ENCODE measurements around the gene PRCD.
"Not testable (repeated sequence)": the region's sequence is repeated elsewhere in the genome, so short reads cannot be mapped to it uniquely, and the experiment has no call there.

The PRCD gene

DNA sequence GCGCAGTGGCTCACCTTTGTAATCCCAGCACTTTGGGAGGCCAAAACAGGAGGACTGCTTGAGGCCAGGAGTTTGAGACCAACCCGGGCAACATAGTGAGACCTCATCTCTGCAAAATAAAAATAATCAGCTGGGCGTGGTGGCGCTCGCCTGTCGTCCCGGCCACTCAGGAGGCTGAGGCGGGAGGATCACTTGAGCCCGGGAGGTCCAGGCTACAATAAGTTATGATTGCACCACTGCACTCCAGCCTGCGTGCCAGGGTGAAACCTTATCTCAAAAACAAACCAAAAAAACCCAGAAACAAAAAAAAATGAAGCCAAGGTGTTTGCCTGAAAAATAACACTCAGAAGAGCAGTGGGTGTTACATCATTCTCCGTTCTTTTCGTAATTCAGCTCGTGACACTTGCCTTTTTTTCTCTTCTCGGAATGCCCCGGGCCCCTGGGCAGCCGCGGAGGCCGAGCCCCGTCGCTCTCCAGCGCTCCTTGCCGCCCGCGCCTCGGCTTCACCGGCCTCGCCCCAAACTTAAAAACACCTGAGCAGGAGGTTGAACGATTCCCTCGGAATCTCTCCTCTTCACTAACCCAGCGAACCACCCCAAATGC is 17.0 kb downstream of the PRCD start:
- no peak for DNase-seq (ENCODE audit: low read depth in 2 of 2)

DNA sequence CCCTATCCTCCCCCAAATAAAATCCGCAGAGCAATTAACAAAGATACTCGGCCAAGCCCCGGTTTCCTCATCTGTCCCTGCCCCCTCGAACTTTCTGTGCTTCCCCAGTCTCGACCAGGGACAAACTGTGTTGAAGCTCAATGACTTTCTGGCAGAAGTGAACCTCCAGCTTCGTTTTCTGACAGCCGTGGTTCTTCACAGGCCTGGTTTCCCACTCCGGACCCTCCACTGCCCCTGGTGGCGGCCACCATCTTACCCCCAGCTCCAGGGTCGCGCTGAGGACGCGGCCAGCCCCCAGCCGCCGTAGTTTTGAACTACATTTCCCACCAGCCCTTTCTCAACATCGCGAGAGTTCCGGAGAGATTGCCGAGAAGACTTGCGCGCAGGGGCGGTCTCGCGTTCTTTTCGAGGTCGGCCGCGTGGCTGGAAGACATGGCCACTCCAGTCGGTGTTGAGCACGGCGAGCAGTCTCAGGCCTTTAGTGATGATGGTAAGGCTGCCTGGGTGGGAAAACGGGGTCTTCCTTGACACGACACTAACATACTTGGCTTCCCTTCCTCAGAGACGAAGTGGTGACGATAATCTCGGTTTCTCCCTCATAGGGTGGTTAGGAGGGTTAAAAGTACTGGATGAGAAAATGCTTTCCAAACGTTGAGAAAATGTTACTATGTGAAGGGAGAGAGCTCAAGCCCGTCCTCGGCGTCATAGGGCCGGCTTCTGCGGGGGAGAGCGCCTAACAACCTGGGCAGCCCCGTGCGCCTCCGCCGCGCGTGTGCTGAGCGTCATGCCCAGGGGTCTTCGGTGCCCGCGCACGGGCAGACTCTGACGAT is 17.7 kb downstream of the PRCD start:
- DNase-seq (ENCODE audit: low read depth in 2 of 2), result peak; percentile 84 to 86

DNA sequence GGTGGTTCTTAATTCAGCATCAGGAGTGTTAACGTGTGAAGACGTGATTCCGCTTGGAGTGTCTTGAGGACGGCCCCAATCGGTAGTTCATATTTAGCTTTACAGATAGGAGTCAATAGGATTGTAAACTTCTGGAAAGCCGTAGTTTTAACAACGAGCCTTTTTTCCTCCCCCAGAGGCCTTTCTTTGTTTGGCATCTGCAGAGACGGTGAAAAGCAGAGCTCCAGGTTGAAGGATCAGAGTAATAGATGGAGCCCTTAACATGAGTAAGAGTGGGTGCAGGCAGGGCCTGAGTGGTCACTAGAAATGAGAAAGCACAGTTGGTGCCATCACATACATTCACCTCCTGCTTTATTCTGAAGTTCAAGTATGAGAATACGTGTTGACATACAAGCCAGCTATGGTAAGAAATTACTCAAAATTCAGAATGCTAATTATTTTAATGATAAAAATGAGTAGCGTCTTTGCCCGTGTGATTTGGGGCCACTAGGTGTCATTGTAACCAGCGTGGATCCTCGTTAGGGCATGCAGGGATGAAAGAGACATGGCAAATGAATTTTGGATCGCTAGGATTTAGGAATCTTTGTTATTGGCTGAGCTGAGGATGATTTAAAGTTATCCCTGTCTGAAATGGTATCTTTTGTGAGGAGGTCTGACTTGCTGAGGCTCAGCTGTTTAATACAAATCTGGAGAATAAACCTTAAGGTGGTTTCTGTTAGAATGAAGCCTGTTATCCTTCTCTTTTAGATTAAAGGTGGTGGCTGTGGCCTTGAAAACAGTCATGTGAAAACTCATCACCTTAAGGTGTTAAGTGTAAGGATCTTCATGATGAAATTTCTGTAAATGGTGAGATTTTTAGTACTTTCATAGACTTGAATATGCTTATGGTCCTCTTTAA is 18.6 kb downstream of the PRCD start:
- DNase-seq (ENCODE audit: low read depth in 2 of 2), result no peak

DNA sequence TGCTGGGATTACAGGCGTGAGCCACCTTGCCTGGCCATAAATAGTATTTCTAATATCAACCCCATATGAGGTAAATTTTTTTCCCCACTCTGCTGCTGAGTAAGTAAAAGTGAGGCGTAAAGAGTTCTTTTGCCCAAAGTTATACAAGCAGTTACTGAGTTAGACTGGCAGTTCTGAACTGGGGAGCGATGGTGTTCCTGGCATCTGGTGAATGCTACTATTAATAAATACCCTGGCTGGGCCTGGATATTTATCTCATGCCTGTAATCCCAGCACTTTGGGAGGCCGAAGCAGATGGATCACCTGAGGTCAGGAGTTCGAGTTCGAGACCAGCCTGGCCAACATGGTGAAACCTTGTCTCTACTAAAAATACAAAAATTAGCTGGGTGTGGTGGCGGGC is 19.6 kb downstream of the PRCD start:
- not testable (repeated sequence) for DNase-seq (ENCODE audit: low read depth in 2 of 2)

DNA sequence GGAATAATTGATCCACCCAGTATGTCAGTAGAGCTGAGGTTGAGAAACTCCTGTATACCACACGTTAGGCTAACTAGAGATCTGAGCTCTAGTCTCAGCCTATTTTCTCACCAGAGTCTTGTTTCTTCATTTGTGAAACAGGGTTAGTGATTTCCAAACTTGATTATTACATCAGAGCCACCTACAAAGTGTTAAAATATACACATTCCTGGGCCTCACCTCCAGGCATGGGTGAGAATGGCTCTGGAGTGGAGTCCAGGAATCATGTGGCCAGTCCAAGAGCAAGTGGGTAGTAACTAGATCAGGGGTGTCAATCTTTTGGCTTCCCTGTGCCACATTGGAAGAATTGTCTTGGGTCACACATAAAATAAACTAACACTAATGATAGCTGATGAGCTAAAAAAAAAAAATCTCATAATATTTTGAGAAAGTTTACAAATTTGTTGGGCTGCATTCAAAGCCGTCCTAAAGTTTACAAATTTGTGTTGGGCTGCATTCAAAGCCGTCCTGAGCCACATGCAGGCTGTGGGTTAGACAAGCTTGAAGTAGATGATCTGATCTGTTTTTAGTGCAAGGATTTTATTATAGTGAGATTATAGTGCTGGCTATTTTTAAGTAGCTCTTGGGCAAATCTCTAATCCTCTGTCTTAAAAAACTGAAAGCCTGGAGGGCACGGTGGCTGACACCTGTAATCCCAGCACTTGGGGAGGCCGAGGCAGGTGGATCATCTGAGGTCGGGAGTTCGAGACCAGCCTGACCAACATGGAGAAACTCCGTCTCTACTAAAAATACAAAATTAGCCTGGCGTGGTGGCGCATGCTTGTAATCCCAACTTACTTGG is 20.4 kb downstream of the PRCD start:
- no peak for DNase-seq (ENCODE audit: low read depth in 2 of 2)

DNA sequence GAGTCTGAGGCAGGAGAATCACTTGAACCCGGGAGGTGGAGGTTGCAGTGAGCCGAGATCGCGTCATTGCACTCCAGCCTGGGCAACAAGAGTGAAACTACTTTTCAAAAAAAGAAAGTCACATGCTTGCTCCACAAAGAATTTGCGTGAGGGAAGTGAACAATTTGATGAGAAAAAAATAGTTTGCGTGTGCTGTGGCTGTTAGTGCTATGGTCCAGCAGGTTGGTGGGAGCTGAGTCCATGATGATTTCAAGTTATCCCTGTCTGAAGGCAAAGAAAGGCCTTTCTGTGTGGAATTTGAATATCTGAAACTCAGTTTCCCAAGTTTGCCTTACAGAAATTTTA is 21.0 kb downstream of the PRCD start:
- DNase-seq (ENCODE audit: low read depth in 2 of 2), result no peak

DNA sequence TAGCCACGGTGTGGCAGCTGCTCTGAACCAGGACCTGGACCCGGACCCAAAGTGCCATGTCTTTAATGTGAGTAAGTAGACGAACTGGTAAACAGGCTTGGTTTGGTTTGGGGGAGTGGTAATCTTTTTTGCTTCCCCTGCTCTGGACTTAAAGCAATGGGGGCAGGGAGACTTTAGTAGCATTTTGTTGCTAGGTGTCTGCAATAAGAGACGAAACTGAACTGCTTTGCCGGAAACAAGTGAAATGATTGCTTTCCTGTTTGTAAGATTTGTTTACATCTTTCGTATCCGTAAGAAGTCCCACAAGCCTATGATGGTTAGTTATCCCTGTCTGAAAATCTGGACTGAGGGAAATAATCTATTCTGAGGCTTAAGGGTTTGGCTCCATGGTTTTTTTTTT is 21.5 kb downstream of the PRCD start:
- DNase-seq (ENCODE audit: low read depth in 2 of 2), result no peak

DNA sequence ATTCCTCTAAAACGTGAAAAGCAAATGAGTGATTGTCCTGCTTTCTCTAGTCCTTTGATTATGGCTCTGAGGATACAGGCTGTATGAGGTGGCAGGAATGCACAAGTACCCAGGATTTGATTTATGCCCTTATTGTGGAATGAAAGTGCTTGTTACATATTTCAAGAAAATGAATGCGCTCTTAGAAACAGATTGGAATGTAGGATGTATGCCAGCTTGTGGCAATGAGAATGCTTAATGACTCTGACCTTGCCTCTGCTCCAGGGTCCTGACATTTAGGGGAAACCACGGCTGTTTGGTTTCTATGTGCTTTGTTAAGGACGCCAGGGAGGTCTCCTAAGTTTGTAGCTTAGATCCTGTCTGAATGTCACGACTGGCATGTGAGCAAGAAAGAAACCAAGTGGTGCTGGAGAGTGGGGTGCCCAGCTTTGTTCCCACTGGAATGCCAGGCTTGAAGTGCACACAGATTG is 22.0 kb downstream of the PRCD start:
- DNase-seq (ENCODE audit: low read depth in 2 of 2), result no peak

DNA sequence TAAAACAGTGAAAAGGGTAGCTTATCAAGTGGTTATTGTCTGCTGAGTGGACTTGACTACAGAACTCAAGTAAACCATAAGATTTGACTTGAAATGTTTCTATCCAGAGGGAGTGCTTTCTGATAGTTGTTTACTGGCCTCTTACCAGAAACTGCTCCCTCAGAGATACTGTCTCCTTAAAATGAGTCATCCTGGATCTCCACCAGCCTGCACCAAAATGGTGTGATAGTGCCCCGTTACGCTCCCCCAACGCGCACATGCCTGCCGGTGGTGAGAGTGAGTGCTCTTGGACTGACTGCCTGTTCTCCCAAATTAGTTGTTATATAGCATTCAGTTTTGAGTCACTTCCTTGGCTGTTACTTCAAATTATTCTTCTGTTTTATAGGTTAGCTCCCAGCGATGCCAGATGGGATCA is 22.9 kb downstream of the PRCD start:
- DNase-seq (ENCODE audit: low read depth in 2 of 2), result no peak

DNA sequence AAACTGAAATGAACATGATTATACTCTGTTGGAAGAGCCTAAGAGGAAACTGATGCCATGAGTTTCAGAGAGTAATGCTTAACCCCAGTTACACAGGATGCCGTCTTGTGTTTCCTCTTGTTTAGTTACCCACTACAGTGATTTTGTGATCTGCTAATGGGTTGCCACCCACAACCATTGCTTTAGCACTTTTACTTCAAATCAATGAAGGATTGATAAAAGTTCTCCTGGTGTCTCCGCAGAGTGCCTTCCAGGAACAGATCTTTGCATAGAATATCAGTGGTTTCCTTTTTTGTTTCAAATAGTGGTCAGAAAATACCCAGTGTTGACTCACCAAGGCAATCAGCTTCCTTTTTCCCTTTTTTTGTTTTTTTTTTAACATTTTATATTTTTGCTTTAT is 23.5 kb downstream of the PRCD start:
- DNase-seq (ENCODE audit: low read depth in 2 of 2), result not testable (repeated sequence)

DNA sequence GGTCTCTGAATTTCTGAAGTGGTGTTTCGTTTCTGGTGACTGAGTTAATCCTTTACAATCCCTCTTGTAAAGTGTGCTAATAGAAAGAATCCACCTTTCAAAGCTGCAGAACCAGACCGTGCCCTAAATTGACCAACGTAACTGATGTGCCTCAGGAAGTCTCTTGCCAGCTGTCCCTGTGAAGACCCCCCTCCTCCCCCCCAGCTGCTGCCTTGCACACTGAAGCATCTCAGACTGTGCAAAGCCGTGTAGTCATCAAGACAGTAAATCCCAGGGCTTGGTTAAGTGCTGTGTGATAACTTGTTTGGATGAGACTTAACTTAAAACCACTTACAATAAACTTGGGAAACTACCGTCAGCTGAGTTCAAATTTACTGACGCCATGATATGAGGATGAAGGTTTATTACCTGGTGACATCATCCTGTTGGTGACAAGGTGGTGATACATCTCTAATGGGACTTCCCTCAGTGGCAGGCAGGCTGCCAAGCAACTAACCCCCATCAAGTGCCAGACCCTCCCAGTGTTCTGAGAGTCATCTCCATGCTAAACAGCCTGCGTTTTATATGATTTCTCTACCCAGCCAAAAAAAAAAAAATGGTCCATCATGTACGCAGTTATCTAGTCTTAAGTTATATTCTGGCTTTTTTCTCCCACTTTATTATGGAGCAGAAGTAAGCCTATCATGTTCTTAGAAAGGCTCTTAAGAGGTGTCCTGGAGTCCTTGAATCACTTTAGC is 25.3 kb downstream of the PRCD start:
- DNase-seq (ENCODE audit: low read depth in 2 of 2), result not testable (repeated sequence)

DNA sequence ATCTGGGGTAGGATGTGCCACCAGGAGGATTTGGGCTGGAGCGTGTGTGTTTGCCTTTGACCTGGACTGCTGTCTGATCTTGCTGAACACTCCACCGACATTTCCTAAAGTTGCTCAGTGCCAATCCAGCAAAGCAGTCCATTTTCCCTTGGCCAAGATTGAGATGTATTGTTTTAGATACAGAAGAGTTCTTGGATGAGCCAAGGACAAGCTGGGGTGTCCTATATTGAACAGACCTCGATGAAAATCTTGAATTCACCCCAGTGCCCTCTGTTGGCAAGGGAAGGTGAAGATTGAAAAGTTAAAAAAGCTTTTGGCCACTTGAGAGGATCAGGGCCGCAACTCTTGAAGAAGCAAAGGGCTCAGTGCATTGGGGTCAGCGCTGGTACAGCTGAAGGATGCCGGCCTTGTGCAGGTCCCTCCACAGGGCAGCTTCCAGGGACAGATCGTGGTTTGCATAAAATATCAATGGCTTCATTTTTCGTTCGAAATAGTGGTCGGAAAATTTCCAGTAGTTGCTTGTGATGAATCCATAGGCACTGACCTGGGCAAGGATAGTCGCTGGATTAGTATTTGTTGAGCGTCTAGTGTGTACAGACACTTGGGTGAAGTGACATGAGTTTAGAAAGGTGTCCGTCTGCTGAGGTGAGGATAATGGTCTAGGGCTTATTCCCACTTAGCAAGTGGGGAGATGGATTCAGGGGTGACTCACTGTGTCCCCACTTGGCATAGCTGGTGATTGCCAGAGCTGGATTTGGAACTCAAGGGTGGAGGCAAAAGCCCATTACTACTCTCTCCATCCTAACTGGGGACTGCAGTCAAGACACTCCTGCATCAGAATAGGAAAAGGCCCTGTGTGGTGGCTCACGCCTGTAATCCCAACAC is 26.1 kb downstream of the PRCD start:
- no peak for DNase-seq (ENCODE audit: low read depth in 2 of 2)

DNA sequence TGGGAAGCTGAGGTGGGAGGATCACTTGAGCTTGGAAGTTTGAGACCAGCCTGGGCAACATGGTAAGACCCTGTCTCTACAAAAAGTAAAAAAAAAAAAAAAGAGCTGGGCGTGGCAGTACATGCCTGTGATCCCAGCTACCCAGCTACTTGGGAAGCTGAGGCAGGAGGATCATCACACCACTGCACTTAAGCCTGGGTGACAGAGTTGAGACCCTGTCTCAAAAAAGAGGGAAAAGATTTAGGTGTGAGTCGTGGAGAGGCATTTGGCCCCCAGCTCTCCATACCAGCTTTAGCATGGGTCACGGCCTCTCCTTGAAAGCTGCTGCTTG is 26.7 kb downstream of the PRCD start:
- no peak for DNase-seq (ENCODE audit: low read depth in 2 of 2)

DNA sequence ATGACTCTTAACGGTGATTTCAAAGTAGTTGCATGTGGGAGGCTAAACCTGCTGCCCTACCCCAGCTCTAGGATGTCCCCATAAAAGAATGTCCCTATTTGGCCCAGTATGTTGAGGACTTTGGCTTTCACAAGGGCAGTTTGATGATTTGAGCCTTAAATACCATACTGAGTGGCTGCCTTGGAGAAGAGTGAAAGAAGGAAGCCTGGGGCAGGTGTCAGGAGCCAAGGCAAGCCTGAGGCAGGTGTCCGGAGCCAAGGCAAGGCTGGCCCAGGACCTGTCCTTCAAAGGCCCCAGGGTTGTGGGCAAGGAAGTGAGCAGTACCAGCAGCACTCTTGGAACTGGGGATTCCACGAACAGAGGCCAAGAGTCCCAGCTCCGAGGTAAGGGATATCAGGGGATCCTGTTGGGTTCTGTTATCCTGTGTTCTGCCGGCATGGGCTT is 27.2 kb downstream of the PRCD start:
- no peak for DNase-seq (ENCODE audit: low read depth in 2 of 2)

DNA sequence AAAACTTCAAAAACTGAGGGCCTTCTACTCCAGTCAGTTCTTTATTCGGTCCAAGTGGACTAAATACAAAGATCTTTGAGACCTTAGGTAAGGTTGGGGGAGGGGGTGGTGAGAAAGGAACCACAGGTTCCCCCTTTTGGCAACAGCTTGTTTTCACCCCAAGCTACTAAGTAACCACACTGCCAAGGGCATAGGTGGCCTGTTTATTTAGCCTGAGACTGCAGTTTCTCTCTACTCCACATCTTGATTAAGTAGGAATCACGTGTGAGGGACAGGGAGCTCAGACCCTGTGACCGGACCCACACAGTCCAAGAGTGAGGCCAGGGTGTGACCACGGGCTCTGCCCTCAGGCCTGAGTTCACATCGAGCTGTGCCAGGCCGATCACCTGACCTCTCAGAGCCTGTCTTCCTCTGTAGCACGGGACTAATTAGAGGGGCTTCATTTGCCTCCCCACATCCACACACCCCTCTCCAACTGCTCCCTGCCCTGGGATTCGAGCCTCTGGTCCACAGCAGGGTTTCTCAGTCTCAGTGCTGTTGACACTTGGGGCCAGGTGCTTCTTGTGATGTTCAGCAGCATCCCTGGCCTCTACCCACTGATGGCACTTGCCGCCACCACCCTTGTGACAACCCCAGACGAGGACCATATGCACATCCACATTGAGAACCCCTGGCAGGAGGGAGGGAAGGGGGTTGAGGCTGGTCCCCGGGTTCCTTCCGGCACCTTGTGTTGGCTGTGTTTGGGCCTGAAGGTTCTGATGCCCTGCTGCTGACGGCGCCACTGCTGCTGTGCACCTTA is 28.0 kb downstream of the PRCD start:
- no peak for DNase-seq (ENCODE audit: low read depth in 2 of 2)

DNA sequence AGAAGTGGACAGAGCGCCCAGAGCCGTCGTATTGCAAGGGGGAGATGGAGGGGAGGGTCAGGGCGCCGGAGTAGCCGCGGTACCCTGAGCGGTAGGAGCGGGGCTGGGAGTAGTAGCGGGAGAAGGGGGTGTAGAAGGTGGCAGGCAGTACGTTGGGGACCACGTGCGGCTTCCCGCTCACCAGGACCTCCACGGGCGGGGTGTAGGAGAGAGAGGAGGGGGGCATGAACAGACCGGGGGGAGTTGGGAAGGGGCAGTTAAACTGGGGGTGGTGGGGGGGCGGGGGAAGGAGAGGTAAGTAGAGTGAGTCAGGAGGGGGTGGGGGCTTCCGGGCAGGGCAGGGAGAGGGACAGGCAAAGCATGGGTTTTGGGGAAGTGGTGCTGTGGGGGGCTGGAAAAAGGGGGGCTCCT is 29.0 kb downstream of the PRCD start:
- no peak for DNase-seq (ENCODE audit: low read depth in 2 of 2)

DNA sequence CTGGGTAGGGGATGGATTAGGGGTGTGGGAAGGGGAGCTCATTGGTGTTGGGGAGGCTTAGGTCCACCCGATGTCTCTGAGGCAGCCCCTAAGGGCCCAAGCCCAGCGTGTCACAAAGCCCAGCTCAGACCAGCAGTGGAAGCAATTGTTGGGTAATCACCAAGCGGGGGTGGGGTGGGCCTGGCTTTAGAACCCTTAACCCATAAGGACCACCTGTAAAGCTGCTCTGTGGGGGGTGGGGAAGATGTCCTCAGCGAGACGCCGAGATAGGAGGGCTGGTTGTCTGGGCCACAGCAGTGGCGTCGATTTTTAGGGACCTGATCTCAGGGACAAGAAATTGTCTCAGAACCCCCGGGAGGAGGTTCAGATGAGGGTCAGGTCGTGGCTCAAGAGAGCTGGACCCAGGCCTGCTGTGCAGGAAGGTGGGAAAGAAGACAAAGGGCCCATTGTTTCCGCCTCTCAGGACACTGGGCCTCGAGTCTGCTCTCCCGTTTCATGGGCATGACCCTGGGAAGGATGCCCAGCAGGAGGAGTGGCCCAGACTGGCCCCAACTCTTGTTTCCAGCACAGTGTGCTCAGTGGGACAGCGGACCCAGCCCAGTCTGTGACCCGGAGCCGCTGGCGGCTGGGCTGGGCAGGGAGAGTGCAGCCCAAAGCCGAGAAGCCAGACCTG is 29.9 kb downstream of the PRCD start:
- DNase-seq (ENCODE audit: low read depth in 2 of 2), result no peak

DNA sequence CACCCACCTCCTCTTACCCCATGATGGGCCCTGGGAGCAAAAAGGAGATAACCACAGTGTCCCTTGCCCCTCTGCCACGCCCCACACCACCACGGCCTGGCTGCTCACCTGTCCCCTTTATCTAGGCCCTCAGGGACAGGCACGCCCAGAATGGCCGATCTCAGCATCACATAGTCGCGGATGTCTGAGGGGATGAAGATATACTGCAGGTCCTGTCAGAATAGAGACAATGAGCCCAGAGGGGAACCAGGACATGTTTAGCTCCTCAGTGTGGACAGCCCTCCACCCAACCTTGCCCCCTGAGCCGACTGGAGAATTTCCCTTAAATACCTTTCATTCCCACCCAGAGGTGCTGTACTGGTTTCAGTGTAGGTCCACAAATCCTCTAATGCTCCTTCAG is 30.6 kb downstream of the PRCD start:
- DNase-seq (ENCODE audit: low read depth in 2 of 2), result no peak

Measured in stimulated activated CD8-positive, alpha-beta memory T cell treated with anti-CD3 and anti-CD28 coated beads, Interleukin-2, amount 100 ng/mL, for 1 hour (primary cell).